HG02610 (cell line): ENCODE data around the gene PLEKHG3.

ENCODE experiments used
- ATAC-seq: cut with Tn5 transposase; IDR thresholded peaks from one replicate; pipeline ENCODE4 v1.9.1; 2021; ENCODE audit warnings: mild to moderate bottlenecking, moderate library complexity; ENCODE audit not compliant: unreplicated experiment

PLEKHG3 gene

DNA sequence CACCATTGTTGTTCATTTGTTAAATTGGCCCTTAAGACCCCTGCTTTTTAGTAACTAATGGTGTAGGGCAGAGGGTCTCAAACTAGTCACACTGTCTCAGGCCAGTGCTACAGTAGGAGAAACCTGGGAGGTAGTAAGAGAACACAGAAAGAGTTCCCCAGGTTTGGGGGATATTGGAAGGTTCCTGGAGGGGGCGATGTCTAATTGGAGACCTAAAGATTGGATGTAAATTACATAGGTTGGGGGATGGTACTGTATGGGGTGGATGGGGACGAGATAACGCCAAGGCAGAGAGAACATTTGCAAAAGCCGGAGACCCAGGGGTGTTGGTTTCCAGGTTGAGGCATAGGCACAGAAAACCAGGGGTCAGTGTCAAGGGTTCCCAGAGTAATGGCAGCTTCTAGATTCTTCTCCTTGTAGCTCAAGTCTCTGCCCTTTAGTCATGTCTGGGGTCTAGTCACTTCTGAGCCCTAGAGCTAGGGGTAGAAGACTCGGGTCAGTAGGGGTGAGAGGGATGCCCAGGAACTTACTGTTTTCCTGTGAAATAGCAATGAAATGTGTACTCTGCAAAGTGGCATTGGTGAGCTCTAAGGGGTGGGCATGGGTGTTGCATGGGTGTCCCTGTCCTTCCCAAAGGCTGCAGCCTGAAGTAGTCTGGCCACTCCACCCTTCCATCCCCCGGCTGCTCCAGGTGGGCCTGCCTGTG is 21.8 kb downstream of the PLEKHG3 start:
- ATAC-seq: no peak

DNA sequence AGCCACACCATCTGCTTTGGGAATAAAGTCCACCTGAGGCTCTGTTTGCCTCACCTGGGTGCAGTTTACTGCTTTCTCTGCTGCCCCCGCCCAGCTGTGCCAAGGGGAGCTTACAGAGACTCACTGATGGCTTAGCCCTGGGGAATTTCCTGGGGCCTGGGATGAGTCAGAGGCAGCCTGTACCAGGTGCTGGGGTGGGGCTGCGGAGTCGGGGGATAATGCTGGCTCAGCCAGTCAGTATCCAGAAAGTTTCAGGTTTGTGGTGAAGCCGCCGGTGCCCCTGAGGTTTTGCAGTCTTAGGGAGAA is 22.3 kb downstream of the PLEKHG3 start:
- no peak for ATAC-seq

DNA sequence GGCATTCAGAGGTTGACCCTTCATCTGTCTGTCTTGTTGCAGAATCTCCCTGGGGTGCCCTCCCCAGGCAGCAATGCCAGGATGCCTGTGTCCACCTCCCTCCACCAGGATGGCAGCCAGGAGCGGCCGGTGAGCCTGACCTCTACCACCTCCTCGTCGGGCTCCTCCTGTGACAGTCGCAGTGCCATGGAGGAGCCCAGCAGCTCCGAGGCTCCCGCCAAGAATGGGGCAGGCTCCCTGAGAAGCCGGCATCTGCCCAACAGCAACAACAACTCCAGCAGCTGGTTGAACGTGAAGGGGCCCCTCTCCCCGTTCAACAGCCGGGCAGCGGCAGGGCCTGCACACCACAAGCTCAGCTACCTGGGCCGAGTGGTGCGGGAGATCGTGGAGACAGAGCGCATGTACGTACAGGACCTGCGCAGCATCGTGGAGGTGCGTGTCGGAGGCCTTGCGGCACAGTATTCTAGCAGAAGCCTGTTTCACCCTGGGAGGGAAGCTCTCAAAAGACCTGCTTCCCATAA is 23.4 kb downstream of the PLEKHG3 start:
- ATAC-seq: no peak

DNA sequence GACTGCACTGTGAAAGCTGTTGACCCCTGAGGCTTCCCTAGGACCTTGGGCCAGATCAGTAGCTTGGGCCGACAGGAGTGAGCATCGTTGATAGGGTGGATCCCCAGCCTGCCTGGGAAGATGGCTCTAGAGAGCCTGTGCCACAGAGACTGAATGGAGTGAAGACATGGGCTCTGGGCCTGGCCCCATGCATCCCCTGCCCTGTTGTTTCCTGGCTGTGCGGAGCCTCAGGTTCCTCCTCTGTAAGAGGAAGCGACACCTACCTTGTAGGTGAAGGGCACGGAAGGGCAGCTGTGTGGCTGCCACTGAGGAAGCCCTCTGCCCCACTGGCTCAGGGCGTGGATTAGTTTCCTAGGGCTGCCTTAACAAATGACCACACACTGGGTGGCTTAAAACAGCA is 23.9 kb downstream of the PLEKHG3 start:
- no peak for ATAC-seq

DNA sequence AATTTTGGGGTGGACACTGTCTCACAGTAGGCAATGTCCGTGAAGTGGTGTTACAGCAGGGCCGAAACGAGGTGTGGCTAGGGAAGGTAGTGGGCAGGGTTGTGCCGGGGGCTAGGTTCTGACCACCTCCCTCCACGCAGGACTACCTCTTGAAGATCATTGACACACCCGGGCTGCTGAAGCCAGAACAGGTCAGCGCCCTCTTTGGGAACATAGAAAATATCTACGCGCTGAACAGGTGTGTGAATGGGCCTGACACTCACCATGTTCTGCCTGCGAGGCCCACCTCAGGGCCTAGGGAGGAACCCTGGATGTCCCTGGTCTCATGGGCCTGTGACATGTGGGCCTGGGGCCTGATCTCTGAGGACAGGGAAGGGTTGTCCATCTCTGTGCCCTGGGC is 24.6 kb downstream of the PLEKHG3 start:
- ATAC-seq: no peak

DNA sequence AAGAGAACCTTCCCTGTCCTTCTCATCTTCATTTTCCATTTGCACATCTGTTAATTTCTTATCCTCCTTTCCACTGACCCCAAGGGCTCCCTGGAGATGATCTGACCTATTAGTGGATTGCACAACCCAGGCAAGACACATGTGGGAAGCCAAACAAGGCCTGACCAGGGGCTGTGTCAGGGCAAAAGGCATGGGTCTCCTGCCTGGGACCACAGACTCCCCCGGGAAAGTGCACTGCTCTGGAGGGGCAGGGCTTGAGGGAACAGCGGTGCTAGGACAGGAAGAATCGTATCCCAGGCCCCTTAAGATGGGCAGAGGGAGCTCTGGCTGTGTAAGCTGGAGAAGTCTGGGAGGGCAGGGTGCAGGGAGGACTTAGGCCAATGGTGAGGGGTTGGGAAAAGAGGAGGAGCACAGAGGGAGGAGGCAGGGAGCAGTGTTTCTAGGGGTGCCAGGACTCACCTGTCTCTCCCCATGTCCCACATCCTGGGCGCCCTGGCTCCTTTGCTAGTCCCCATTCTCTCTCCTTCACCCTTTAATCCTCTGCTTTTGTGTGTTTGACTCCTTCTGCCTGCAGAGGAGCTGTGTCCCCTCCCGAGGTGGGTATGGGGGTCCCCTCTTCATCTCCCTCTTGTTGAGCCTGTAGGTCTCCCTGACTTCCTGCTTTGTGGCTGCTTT is 25.3 kb downstream of the PLEKHG3 start:
- no peak for ATAC-seq

DNA sequence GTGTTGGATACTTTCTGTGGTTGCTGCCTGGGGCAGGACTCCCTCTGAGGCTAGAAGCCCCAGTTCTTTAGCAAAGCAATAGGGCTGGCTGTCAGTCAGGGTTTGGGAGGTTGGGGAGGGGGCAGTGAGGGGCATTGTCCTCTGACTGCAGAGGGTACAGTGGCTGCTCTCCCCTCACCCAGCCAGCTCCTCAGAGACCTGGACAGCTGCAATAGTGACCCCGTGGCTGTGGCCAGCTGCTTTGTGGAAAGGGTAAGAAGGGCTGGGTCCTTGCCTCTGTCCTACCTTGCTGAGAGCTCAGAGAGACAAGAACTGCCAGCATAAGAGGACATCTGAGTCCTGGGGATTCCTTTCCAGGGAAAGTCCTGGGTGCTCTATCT is 25.8 kb downstream of the PLEKHG3 start:
- ATAC-seq: no peak

DNA sequence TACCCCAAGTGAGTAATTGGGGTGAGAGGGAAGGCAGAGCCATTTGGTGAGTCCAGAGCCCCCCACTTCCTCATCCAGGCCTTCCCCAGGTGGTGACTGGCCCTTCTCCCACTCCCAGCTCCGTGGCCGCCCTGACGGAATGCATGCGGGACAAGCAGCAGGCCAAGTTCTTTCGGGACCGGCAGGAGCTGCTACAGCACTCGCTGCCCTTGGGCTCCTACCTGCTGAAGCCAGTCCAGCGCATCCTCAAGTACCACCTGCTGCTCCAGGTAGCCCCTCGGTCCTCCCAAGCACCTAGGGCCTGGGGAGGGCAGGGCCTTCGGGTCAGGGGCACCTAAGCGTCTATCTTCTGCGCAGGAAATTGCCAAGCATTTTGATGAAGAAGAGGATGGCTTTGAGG is 26.5 kb downstream of the PLEKHG3 start:
- ATAC-seq: no peak

DNA sequence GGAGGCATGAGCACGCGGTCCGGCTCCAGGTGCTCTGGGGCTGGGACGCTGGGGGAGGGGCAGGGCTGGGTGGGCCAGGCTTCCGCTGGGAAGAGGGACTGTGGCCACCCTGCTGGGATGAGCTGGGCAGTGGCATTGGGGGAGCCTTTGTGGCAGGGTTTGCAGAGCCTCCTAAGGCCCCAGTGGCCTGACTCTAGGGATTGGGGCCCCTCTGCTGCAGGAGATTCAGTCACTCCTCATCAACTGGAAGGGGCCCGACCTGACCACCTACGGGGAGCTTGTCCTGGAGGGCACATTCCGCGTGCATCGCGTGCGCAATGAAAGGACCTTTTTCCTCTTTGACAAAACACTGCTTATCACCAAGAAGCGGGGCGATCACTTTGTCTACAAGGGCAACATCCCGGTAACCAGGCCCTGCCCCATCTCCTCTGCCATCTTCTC is 26.9 kb downstream of the PLEKHG3 start:
- ATAC-seq: no peak

DNA sequence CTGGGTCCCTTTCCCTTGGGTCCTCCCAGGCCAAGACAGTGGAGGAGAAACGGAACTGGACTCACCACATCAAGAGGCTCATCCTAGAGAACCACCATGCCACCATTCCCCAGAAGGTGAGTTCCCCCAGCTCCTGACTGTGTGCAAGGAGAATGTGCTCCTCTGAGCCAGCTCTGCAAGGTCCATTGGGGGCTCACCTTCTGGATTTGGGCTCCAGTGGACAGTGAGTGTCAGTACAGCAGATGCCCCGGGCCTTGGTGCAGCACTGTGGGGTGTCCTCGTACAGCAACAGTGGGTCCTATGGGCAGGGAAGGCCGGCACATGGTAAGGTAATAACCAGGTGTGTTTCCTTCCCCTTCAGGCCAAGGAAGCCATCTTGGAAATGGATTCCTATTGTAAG is 27.8 kb downstream of the PLEKHG3 start:
- ATAC-seq: no peak

DNA sequence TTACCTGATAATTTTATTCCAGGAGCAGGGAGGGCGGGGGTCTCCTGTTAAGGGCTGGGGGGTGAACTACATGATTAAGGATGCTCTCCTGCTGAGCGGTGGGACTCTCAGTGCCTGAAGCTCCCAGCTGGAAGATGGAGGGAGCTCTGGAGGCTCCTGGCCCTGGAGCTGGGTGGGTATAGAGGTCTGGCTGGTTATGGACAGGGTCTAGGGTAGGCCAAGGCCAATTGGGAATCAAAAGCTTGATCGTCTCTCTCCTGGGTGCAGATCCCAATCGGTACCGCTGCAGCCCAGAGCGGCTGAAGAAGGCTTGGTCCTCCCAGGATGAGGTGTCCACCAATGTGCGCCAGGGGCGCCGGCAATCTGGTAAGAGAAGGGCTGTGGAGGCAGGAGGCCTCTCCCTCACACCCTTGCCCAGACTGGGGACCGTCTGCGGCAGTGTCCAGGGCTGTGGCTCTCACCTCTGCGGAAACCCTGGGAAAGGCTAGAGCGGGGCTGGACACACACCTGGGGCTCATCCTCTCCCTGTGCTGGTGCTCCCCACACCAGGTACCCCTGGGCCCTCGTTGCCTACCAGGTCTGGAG is 28.4 kb downstream of the PLEKHG3 start:
- ATAC-seq: no peak

DNA sequence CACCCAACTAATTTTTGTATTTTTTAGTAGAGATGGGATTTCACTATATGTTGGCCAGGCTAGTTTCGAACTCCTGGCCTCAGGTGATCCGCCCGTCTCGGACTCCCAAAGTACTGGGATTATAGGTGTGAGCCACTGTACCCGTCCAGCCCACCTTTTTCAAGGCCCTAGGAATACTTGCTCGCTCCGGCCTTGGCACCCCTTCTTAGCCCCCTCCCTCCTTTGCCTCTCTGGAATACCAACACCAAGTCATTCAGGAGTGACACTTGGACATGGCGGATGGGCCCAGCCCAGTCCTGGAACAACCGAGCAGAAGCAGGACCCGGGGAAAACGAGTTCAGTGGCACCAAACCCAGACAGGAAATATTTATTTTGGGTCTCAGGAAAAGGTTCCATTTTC is 29.1 kb downstream of the PLEKHG3 start:
- ATAC-seq: no peak

DNA sequence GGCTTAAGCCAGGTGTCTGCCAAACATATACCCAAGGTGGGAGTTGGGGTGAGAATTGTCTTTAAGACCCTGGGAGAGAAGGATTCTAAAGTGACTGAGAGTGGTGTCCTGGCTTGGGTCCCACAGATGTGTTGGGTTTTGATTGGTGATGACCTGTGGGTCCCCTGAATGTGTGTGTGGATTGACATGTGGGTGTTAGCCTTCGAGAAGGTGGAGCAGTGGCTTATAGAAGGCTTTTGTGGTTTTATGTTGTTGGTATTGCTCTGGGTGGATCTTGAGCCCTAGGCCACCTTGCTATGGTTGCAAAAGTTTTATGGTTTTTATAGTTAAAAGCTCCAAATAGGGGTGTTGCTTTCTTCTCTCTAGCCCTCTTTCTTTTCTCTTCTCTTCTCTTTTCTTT is 29.7 kb downstream of the PLEKHG3 start:
- no peak for ATAC-seq

DNA sequence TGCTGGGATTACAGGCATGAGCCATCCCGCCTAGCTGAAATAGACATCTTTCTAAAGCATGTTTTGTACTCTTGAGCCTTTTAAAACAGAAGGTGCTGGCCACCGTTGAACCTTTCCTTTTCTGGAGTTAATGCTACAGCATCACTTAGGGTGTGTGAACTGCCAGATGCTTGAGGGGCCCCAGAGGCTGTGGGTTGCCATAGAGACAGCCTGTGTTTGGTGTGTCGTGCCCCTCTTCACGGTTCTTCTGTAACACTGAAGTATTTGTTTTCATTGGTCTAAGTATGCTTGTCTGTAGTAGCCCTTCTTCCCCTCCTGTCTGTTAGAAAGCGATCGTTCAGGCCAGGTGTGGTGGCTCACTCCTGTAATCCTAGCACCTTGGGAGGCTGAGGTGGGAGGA is 30.8 kb downstream of the PLEKHG3 start:
- ATAC-seq: no peak

DNA sequence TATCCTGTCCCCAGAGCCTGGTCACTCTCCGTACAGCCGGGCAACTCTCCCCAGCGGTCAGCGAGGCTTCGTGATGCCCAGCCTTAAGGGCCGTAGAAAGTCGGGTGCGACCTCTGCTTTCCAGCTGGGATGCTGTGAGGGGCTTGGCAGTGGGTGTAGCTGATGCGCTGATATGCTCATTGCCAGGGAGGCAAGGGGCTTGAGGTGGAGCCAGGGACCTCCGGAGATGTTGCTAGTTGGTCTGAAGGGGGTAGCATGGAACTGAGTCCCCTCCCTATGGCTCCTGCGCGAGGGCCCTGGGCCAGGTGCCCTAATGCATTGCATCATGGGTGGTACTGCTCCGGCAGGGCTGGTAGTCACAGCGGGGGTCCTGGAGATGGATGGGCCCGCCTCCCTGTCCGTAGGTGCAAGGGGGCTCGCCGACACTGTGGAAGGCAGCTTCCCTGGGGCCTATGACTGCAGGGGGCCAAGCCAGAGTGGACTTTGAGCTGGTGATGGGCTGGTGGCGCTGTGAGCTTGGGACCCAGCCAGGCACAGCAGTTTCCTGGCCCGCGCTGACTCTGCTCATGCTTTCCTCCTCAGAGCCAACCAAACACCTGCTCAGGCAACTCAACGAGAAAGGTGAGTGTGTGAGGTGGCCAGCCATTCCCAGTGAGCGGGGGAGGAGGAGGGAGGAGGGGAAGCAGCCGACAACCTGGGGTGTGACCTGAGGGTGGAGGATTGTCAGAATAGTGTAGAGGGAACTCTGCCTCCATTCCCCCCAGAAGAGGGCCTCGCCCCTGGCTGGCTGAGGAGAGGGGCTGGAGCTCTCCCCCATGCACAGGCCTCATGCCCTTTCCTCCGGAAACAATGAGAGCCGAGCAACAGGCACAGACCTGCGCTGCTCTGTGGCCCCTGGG is 32.3 kb downstream of the PLEKHG3 start:
- no peak for ATAC-seq

DNA sequence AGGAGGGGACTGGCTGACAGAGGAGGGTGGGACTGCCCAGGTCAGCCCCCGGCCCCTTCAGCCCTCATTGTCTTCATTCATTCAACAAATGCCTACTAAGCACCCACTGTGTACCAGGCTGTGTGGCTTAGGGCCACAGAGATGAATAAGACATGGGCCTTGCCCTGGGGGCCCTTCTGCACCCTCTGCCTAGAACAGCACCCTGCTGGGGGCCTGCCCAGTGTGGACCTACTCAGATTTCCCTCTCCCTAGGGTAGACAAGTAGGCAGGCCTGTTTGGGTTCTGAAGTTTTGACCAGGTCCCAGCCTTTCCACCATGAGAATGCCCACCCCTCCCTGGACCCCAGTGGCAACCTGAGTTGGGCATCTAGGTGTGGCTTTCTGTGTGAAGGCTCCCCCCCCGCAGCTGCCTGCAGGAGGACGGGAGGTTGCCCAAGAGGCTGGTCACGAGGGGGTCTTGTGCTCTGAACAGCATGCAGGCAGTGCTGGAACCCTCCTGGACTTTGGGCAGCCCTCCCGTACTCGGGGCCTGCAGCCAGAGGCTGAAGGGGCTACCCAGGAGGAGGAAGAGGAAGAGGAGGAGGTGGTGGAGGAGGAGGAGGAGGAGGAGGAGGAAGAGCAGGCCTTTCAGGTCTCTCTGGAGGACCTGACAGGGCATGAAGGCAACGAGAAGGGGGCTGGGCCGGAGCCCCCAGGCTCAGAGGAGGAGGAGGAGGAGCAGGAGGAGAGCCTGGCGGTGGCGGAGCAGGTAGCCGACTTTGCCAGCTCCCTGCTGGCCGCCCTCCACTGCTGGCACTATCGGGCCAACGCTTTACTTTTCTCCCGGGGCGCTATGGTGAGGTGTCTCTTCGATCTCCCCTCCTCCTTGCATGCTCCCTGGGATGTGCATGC is 33.4 kb downstream of the PLEKHG3 start:
- ATAC-seq: no peak

DNA sequence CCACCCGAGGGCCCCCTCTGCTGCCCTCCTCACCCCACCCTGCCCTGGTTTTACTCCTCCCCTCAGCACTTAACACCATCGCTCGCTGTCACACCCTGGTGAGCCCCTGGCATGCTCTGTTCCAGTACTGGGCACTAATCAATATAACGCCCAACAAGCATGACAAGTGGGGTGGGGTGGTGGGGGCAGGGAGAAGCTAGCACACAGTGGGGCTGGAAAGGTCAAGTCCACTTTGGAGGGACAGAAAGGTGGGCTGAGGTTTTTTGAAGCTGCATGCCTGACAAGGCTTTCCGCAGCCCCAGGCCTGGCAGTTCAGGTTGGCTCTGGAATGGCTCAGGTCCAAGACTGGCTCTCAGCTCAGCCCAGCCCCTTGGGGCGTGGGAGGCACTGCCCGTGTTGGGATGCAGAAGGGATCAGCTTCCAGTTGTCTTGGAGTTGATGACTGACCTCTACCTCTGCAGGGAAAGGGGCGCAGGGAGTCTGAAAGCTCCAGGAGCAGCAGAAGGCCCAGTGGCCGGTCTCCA is 34.1 kb downstream of the PLEKHG3 start:
- ATAC-seq: no peak

DNA sequence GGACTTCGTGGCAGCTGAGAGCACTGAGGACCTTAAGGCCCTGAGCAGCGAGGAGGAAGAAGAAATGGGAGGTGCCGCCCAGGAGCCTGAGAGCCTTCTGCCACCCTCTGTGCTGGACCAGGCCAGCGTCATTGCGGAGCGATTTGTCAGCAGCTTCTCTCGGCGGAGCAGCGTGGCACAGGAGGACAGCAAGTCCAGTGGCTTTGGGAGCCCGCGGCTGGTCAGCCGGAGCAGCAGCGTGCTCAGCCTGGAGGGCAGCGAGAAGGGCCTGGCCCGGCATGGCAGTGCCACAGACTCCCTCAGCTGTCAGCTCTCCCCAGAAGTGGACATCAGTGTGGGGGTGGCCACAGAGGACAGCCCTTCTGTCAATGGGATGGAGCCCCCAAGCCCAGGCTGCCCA is 37.0 kb downstream of the PLEKHG3 start:
- no peak for ATAC-seq

DNA sequence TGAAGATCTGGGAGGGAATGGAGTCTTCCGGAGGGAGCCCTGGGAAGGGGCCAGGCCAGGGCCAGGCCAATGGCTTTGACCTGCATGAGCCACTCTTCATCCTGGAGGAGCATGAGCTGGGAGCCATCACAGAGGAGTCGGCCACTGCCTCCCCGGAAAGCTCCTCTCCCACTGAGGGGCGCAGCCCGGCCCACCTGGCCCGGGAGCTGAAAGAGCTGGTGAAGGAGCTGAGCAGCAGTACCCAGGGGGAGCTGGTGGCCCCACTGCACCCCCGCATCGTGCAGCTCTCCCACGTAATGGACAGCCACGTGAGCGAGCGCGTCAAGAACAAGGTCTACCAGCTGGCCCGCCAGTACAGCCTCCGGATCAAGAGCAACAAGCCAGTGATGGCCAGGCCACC is 37.7 kb downstream of the PLEKHG3 start:
- no peak for ATAC-seq

DNA sequence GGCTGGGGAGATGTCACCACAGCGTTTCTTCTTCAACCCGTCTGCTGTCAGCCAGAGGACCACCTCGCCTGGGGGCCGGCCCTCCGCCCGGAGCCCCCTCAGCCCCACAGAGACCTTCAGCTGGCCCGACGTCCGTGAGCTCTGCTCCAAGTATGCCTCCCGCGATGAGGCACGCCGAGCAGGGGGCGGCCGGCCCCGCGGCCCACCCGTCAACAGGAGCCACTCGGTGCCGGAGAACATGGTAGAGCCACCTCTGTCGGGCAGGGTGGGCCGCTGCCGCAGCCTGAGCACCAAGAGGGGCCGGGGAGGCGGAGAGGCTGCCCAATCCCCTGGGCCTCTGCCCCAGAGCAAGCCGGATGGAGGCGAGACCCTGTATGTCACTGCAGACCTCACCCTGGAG is 38.8 kb downstream of the PLEKHG3 start:
- ATAC-seq: no peak
